OCI-LY7 (cell line): ENCODE measurements around the gene PRAMEF17. TPM values are rescaled to one million over a fixed set of nuclear protein-coding genes. Genes with fewer than 3 reads are reported as not detected.
"Not testable (repeated sequence)": the region's sequence is repeated elsewhere in the genome, so short reads cannot be mapped to it uniquely, and the experiment has no call there.

Experiments
- BruUV-seq: library from RNA; stranded (reverse); fragments of 400-500 nt; replicated peaks from 2 replicates; lab custom pipeline; 2021; lab: Mats Ljungman, UMichigan
- CTCF ChIA-PET: fragments of 300-600 bp; sonication (Branson Sonifier 250); formaldehyde crosslinking; loops from one replicate; lab custom pipeline; 2022; ENCODE audit warnings: antibody characterized with exemption; ENCODE audit not compliant: unreplicated experiment; lab: Charles Lee
- POLR2A ChIA-PET: fragments of 300-600 bp; sonication (Branson Sonifier 250); formaldehyde crosslinking; loops from one replicate; lab custom pipeline; 2022; ENCODE audit warnings: antibody characterized with exemption; lab: Charles Lee
- DNase-seq: peaks from one replicate; pipeline ENCODE4 v3.0.0-alpha.2; 2015; ENCODE audit warnings: low spot score
- H2AFZ ChIP-seq: fragments of 200-600 bp; sonication (generic), shearing (Covaris generic); 2 replicates; pipeline ENCODE4 v1.6.1; 2014; ENCODE audit warnings: mild to moderate bottlenecking, antibody characterized with exemption, low read length, moderate library complexity
- H3K27ac ChIP-seq: fragments of 200-600 bp; sonication (generic); 2 replicates; pipeline ENCODE4 v1.5.1; 2014; ENCODE audit warnings: mixed run types, low read depth, mild to moderate bottlenecking, moderate library complexity, low read length, inconsistent platforms; ENCODE audit not compliant: poor library complexity, severe bottlenecking
- H3K36me3 ChIP-seq: fragments of 200-600 bp; sonication (generic); 2 replicates; pipeline ENCODE4 v1.6.1; 2014; ENCODE audit warnings: mild to moderate bottlenecking, antibody characterized with exemption, low read length, moderate library complexity, mixed read lengths; ENCODE audit not compliant: insufficient read depth
- H3K4me1 ChIP-seq: fragments of 200-600 bp; sonication (generic); 2 replicates; pipeline ENCODE4 v1.5.1; 2014; ENCODE audit warnings: mild to moderate bottlenecking, low read length; ENCODE audit not compliant: insufficient read depth, poor library complexity, severe bottlenecking
- H3K4me2 ChIP-seq: fragments of 200-600 bp; sonication (generic); 2 replicates; pipeline ENCODE4 v1.6.1; 2014; ENCODE audit warnings: mild to moderate bottlenecking, low read length
- H3K4me3 ChIP-seq: fragments of 200-600 bp; sonication (generic); 2 replicates; pipeline ENCODE4 v1.5.1; 2014; ENCODE audit warnings: mild to moderate bottlenecking, low read depth, low read length; ENCODE audit not compliant: poor library complexity, severe bottlenecking
- H3K79me2 ChIP-seq: fragments of 200-600 bp; sonication (generic); 2 replicates; pipeline ENCODE4 v1.6.1; 2016; ENCODE audit warnings: low read depth, mild to moderate bottlenecking, low read length, moderate library complexity, mixed read lengths; ENCODE audit not compliant: insufficient read depth
- H3K9me2 ChIP-seq: fragments of 200-600 bp; sonication (generic); 2 replicates; pipeline ENCODE4 v1.6.1; 2016; ENCODE audit warnings: mild to moderate bottlenecking, low read length, mixed read lengths; ENCODE audit not compliant: insufficient read depth
- H3K9me3 ChIP-seq: fragments of 200-600 bp; sonication (generic); 2 replicates; pipeline ENCODE4 v1.6.1; 2014; ENCODE audit warnings: mild to moderate bottlenecking, mixed run types, low read length, mixed read lengths
- H4K20me1 ChIP-seq: fragments of 200-600 bp; sonication (generic); 2 replicates; pipeline ENCODE4 v1.6.1; 2014; ENCODE audit warnings: mild to moderate bottlenecking, antibody characterized with exemption, low read length, moderate library complexity, mixed read lengths; ENCODE audit not compliant: insufficient read depth
- intact Hi-C: fragments of 100-400 bp; cut with micrococcal nuclease; formaldehyde crosslinking; loops from one replicate; pipeline ENCODE4 v1.10.0; 2022; ENCODE audit not compliant: unreplicated experiment
- total RNA-seq, 2 experiments: library from RNA; depleted of rRNA in 1 of 2; stranded (reverse); fragments of >200 nt in 1 of 2; shearing (Covaris generic) in 1 of 2; gene quantifications; 2 replicates each; pipeline ENCODE4 v1.2.3, GENCODE V29; 2014 to 2022
- TF ChIP-seq, protein P1 (sequence below): fragments of 200-600 bp; sonication (generic); conservative IDR thresholded peaks from 2 replicates; pipeline ENCODE4 v1.5.1; 2014; ENCODE audit warnings: mild to moderate bottlenecking, antibody characterized with exemption, low read length, moderate library complexity, mixed read lengths

Gene PRAMEF17
- total RNA-seq, 2 experiments from 2014 or later = not detected

DNA sequence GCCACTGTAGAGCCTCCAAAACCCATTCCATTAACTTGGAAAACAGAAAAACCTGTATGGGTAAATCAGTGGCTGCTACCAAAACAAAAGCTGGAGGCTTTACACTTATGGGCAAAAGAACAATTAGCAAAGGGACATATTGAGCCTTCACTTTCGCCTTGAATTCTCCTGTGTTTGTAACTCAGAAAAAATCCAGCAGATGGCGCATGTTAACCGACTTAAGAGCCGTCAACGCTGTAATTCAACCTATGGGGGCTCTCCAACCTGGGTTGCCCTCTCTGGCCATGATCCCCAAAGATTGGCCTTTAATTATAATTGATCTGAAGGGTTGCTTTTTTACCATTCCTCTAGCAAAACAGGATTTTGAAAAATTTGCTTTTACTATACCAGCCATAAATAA lies 32.7 kb upstream of the PRAMEF17 start:
- DNase-seq = peak; percentile 72
- H3K4me3 ChIP-seq, H4K20me1 ChIP-seq, CTCF ChIA-PET, H2AFZ ChIP-seq, H3K9me3 ChIP-seq, H3K4me2 ChIP-seq, H3K9me2 ChIP-seq, H3K27ac ChIP-seq, H3K4me1 ChIP-seq, H3K36me3 ChIP-seq, POLR2A ChIA-PET, H3K79me2 ChIP-seq, BruUV-seq: not testable (repeated sequence)
- TF ChIP-seq, protein P1, sequence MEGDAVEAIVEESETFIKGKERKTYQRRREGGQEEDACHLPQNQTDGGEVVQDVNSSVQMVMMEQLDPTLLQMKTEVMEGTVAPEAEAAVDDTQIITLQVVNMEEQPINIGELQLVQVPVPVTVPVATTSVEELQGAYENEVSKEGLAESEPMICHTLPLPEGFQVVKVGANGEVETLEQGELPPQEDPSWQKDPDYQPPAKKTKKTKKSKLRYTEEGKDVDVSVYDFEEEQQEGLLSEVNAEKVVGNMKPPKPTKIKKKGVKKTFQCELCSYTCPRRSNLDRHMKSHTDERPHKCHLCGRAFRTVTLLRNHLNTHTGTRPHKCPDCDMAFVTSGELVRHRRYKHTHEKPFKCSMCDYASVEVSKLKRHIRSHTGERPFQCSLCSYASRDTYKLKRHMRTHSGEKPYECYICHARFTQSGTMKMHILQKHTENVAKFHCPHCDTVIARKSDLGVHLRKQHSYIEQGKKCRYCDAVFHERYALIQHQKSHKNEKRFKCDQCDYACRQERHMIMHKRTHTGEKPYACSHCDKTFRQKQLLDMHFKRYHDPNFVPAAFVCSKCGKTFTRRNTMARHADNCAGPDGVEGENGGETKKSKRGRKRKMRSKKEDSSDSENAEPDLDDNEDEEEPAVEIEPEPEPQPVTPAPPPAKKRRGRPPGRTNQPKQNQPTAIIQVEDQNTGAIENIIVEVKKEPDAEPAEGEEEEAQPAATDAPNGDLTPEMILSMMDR = peak; percentile 68
- intact Hi-C loops = loop anchor here (5.0 kb wide), 1 partner anchor 66 kb away; no protein-coding TSS in a partner anchor

DNA sequence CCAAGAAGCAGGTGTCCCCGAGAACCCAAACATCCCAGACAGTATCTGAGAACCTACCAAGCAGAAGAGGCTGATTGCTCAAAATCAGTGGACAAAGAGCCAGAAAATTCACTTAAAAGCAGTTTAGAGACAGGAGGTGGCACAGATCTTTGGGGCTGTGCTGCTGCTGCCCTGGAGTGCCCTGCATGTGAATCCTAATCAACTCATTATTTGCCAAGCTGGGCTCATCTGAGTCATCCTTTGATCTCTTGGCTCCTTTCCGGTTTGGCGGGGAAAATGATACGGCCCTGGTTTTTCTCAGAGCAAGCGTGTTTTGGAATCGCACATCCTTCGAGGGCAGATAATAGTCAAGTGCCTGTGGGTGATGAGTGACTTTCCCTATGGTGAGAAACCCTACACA lies 27.1 kb upstream of the PRAMEF17 start:
- POLR2A ChIA-PET, BruUV-seq, CTCF ChIA-PET, H2AFZ ChIP-seq, H3K4me1 ChIP-seq, H3K4me2 ChIP-seq, H3K4me3 ChIP-seq, H4K20me1 ChIP-seq, DNase-seq, H3K36me3 ChIP-seq, H3K79me2 ChIP-seq, H3K27ac ChIP-seq, H3K9me2 ChIP-seq, intact Hi-C loops, H3K9me3 ChIP-seq: not testable (repeated sequence)

- H3K9me3 ChIP-seq, H3K4me2 ChIP-seq, BruUV-seq, H3K36me3 ChIP-seq, H3K4me1 ChIP-seq, POLR2A ChIA-PET, DNase-seq, H4K20me1 ChIP-seq, H3K4me3 ChIP-seq, H3K79me2 ChIP-seq, CTCF ChIA-PET, intact Hi-C loops, H2AFZ ChIP-seq, H3K9me2 ChIP-seq, H3K27ac ChIP-seq: not testable (repeated sequence)
Measured at GRCh38 chr1:13364928-13365327, 24.5 kb upstream of the PRAMEF17 start.

DNA sequence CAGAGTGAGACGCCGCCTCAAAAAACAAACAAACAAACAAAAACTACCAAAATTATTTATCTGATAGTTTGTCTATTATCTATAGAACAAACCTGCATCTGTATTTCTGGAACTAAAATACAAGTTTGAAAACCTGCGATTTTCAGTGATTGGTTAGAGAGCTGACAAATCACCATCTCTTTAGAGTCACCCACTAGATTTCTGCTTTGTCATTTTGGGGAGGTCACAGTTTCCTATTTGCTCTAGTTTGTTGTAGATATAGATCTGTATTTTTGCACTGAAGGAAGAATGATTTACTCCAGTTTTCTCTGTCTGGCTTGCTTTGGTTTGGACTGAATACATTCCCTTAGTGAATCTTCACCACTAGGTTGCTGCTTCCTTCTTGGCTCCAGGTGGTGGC lies 22.9 kb upstream of the PRAMEF17 start:
- POLR2A ChIA-PET, H3K4me1 ChIP-seq, intact Hi-C loops, CTCF ChIA-PET, H3K36me3 ChIP-seq, H3K27ac ChIP-seq, H3K9me2 ChIP-seq, DNase-seq, H3K4me2 ChIP-seq, H3K79me2 ChIP-seq, H3K9me3 ChIP-seq, H2AFZ ChIP-seq, H3K4me3 ChIP-seq, H4K20me1 ChIP-seq, BruUV-seq: not testable (repeated sequence)
